Right cardiac atrium (tissue), 5 donors: Measurements from ENCODE around the gene PPP6R2. TPM values are rescaled to one million over a fixed set of nuclear protein-coding genes. Genes with fewer than 3 reads are reported as not detected.
A peak's percentile ranks its signal among the peaks of the same experiment; 100 is the strongest.
"Not testable (repeated sequence)": the region's sequence is repeated elsewhere in the genome, so short reads cannot be mapped to it uniquely, and the experiment has no call there.

Experiments used
- ATAC-seq, 2 donors: fragments of 200-7000 bp; cut with Tn5 transposase; one replicate each; pipeline versions ENCODE4 v1.8.0 to v1.9.1; 2020; ENCODE audit warnings: moderate library complexity in 2 of 2, mild to moderate bottlenecking in 1 of 2
- DNase-seq, 3 donors: peaks; one replicate each; pipeline ENCODE4 v3.0.0-alpha.2; 2020
- H3K27ac ChIP-seq: one replicate; pipeline ENCODE4 v1.5.1; 2013; ENCODE audit warnings: mild to moderate bottlenecking, low read length, control low read depth, moderate library complexity
- H3K27me3 ChIP-seq: one replicate; pipeline ENCODE4 v1.6.1; 2013; ENCODE audit not compliant: control insufficient read depth, insufficient read depth
- H3K4me1 ChIP-seq: one replicate; pipeline ENCODE4 v1.6.1; 2013; ENCODE audit warnings: low read length; ENCODE audit not compliant: control insufficient read depth, insufficient read depth
- H3K4me3 ChIP-seq: one replicate; pipeline ENCODE4 v1.5.1; 2013; ENCODE audit warnings: low read length, control low read depth
- H3K9me3 ChIP-seq: one replicate; pipeline ENCODE4 v1.6.1; 2013; ENCODE audit warnings: low read length; ENCODE audit not compliant: control insufficient read depth
- whole genome bisulfite sequencing: extraction: QIAGEN DNeasy Blood & Tissue Kit; methylation state at CpG from one replicate; pipeline ENCODE4 v1.1.7; 2013; 5-methylcytosine and 5-hydroxymethylcytosine counted together
- intact Hi-C, 4 donors: fragments of 100-400 bp; cut with DNase I; formaldehyde crosslinking; loops; one replicate each; pipeline versions ENCODE4 v1.11.0 to v1.14.0; 2022 to 2023
- polyA plus RNA-seq: library from polyadenylated mRNA; stranded (reverse); fragments of 200-250 nt; gene quantifications from one replicate; pipeline ENCODE4 v1.2.3, GENCODE V29; 2013
- total RNA-seq, 4 donors: library from RNA; stranded (reverse); fragmentation: NEBNext Ultra II Directional; extraction: Animal tissue kit (Norgen Biotek cat#: 25700); gene quantifications; one replicate each; pipeline ENCODE4 v1.2.1, GENCODE V29; 2021
- donor health status: healthy with polysubstance abuse.
- donor health status: DM: no; HTN: yes; CAD: no.
- donor health status: DM: no; HTN: no; CAD: no.
- donor health status: DM: no; HTN: yes; CAD: no; lungs with severe emphysema.
- donor health status: DM: yes; HTN: yes; CAD: no.

Gene PPP6R2
- total and polyA plus RNA-seq, 5 donors: 36.2 to 50.2 (median 44.2) TPM

GRCh38 chr22:50319503-50319951 lies 23.6 kb upstream of the PPP6R2 start:
- Histone ChIP-seq H3K4me1 (no peaks in the 10 kb centered on the region), H3K27me3 (no peaks in the 10 kb centered on the region), H3K27ac (no peak overlapping the region), H3K4me3 (no peak overlapping the region), H3K9me3 (no peaks in the 10 kb centered on the region)
- intact Hi-C loops: no loop called here
- DNase-seq (no peak), ATAC-seq (no peak)
- 92% methylated on average over 15 of the region's 15 CpGs for WGBS

GRCh38 chr22:50320116-50320515 lies 23.0 kb upstream of the PPP6R2 start:
- no peaks in the 10 kb centered on the region for H3K4me1 ChIP-seq
- DNase-seq (no peak), ATAC-seq (no peak)
- intact Hi-C loops: no loop called here
- no peaks in the 10 kb centered on the region for H3K9me3 ChIP-seq
- H3K27ac ChIP-seq: no peak overlapping the region
- no peak overlapping the region for H3K4me3 ChIP-seq
- H3K27me3 ChIP-seq: no peaks in the 10 kb centered on the region
- WGBS: 92% methylated on average over 8 of the region's 8 CpGs

- H3K4me3 ChIP-seq: no peak overlapping the region
- H3K4me1 ChIP-seq: no peaks in the 10 kb centered on the region
- no peak for DNase-seq
- no peaks in the 10 kb centered on the region for H3K9me3 ChIP-seq
- no peak overlapping the region for H3K27ac ChIP-seq
- 90% methylated on average over 10 of the region's 10 CpGs for WGBS
- no peaks in the 10 kb centered on the region for H3K27me3 ChIP-seq
- no peak for ATAC-seq
- intact Hi-C loops: no loop called here
Measured at GRCh38 chr22:50320671-50321325, 22.3 kb upstream of the PPP6R2 start.

GRCh38 chr22:50322382-50323104 lies 20.6 kb upstream of the PPP6R2 start:
- H3K27me3 ChIP-seq, H3K4me3 ChIP-seq, H3K27ac ChIP-seq, H3K4me1 ChIP-seq, ATAC-seq, intact Hi-C loops, DNase-seq, H3K9me3 ChIP-seq: not testable (repeated sequence)
- 83% methylated on average over 9 of the region's 10 CpGs for WGBS

GRCh38 chr22:50323900-50324299 lies 19.2 kb upstream of the PPP6R2 start:
- H3K4me1 ChIP-seq: no peaks in the 10 kb centered on the region
- DNase-seq (no peak), ATAC-seq (no peak)
- over 99% methylated on average over 5 of the region's 5 CpGs for WGBS
- H3K27ac ChIP-seq: no peak overlapping the region
- H3K4me3 ChIP-seq: no peak overlapping the region
- intact Hi-C loops: no loop called here
- H3K9me3 ChIP-seq: no peaks in the 10 kb centered on the region
- no peaks in the 10 kb centered on the region for H3K27me3 ChIP-seq

- H3K27me3 ChIP-seq: no peaks in the 10 kb centered on the region
- DNase-seq (no peak), ATAC-seq (no peak)
- H3K9me3 ChIP-seq: no peaks in the 10 kb centered on the region
- no peak overlapping the region for H3K4me3 ChIP-seq
- intact Hi-C loops: loop anchor here (5.0 kb wide), 3 partner anchors 48 to 63 kb away; partner anchors contain the start of genes MAPK11 (in 1 of the 4) and MAPK12 (in 1 of the 4)
- no peaks in the 10 kb centered on the region for H3K4me1 ChIP-seq
- no peak overlapping the region for H3K27ac ChIP-seq
- 91% methylated on average over 19 of the region's 19 CpGs for WGBS
Measured at GRCh38 chr22:50325444-50326224, 17.5 kb upstream of the PPP6R2 start.

GRCh38 chr22:50326225-50326955 lies 16.7 kb upstream of the PPP6R2 start:
- H3K9me3 ChIP-seq: no peaks in the 10 kb centered on the region
- intact Hi-C loops: loop anchor here (5.0 kb wide), 3 partner anchors 49 to 64 kb away; partner anchors contain the start of genes MAPK11 (in 1 of the 4) and MAPK12 (in 1 of the 4)
- H3K4me1 ChIP-seq: no peaks in the 10 kb centered on the region
- peak in 1 of 2 donors; percentile 40 for ATAC-seq
- no peak for DNase-seq
- 13% methylated on average over 56 of the region's 56 CpGs for WGBS
- no peak overlapping the region for H3K27ac ChIP-seq
- no peaks in the 10 kb centered on the region for H3K27me3 ChIP-seq
- peak overlapping the region; percentile 89 for H3K4me3 ChIP-seq

GRCh38 chr22:50326956-50327710 lies 16.0 kb upstream of the PPP6R2 start, which contains the start of gene DENND6B:
DENND6B (minus strand) TSS chr22:50327012; CDS start chr22:50326988, 24 bp downstream.
- H3K4me3 ChIP-seq: peak within 1 kb of the TSS; percentile 89
- DNase-seq (peak; percentile 86 to 96 (median 94)), ATAC-seq (peak; percentile 94 to 97)
- no peaks in the 10 kb centered on the region for H3K9me3 ChIP-seq
- no peaks in the 10 kb centered on the region for H3K4me1 ChIP-seq
- intact Hi-C loops: loop anchor here (5.0 kb wide), 3 partner anchors 50 to 65 kb away; partner anchors contain the start of genes MAPK11 (in 1 of the 4) and MAPK12 (in 1 of the 4)
- H3K27me3 ChIP-seq: no peaks in the 10 kb centered on the region
- H3K27ac ChIP-seq: peak within 1 kb of the TSS; percentile 97
- WGBS: 3% methylated on average over 105 of the region's 105 CpGs

- Histone ChIP-seq H3K27ac (peak overlapping the region; percentile 97), H3K9me3 (no peaks in the 10 kb centered on the region), H3K4me3 (peak overlapping the region; percentile 89), H3K27me3 (no peaks in the 10 kb centered on the region), H3K4me1 (no peaks in the 10 kb centered on the region)
- ATAC-seq (no peak), DNase-seq (no peak)
- 75% methylated on average over 22 of the region's 22 CpGs for WGBS
- intact Hi-C loops: loop anchor here (5.0 kb wide), 3 partner anchors 50 to 65 kb away; partner anchors contain the start of genes MAPK11 (in 1 of the 4) and MAPK12 (in 1 of the 4)
Measured at GRCh38 chr22:50327711-50328019, 15.5 kb upstream of the PPP6R2 start.

GRCh38 chr22:50329236-50329635 lies 13.9 kb upstream of the PPP6R2 start:
- intact Hi-C loops: loop anchor here (5.0 kb wide), 3 partner anchors 52 to 67 kb away; partner anchors contain the start of genes MAPK11 (in 1 of the 4) and MAPK12 (in 1 of the 4)
- ATAC-seq (no peak), DNase-seq (no peak)
- 91% methylated on average over 6 of the region's 6 CpGs for WGBS
- no peak overlapping the region for H3K4me3 ChIP-seq
- H3K27ac ChIP-seq: no peak overlapping the region
- no peaks in the 10 kb centered on the region for H3K27me3 ChIP-seq
- H3K4me1 ChIP-seq: no peaks in the 10 kb centered on the region
- no peaks in the 10 kb centered on the region for H3K9me3 ChIP-seq
